Neural cell (in vitro differentiated cells): ENCODE results near the gene BPIFB4. TPM values are rescaled to one million over a fixed set of nuclear protein-coding genes. Genes with fewer than 3 reads are reported as not detected.

Source experiments
- H2AFZ ChIP-seq: fragments of 200-600, 300-800 bp; sonication (generic), shearing (Covaris generic); 2 replicates; pipeline ENCODE4 v1.6.0; 2014; ENCODE audit warnings: low read depth, mild to moderate bottlenecking, antibody characterized with exemption, low read length, moderate library complexity
- H3F3A ChIP-seq: fragments of 200-600 bp; shearing (Covaris generic); 2 replicates; pipeline ENCODE4 v1.6.1; 2016; ENCODE audit warnings: mild to moderate bottlenecking, moderate library complexity, mixed read lengths, antibody characterized with exemption, low read length; ENCODE audit not compliant: insufficient read depth, poor library complexity, severe bottlenecking
- H3K27ac ChIP-seq: fragments of 200-600, 300-800 bp; sonication (generic), shearing (Covaris generic); 2 replicates; pipeline ENCODE4 v1.5.1; 2014; ENCODE audit warnings: mild to moderate bottlenecking, low read length, moderate library complexity
- H3K27me3 ChIP-seq: fragments of 300-800, 200-600 bp; sonication (generic), shearing (Covaris generic); 2 replicates; pipeline ENCODE4 v1.6.0; 2014; ENCODE audit warnings: mild to moderate bottlenecking, low read depth, low read length, moderate library complexity; ENCODE audit not compliant: insufficient read depth
- H3K36me3 ChIP-seq: fragments of 300-800, 200-600 bp; sonication (generic), shearing (Covaris generic); 2 replicates; pipeline ENCODE4 v1.5.1; 2014; ENCODE audit warnings: mild to moderate bottlenecking, antibody characterized with exemption, low read length, moderate library complexity; ENCODE audit not compliant: insufficient read depth
- H3K4me2 ChIP-seq: fragments of 300-800, 200-600 bp; sonication (generic), shearing (Covaris generic); 2 replicates; pipeline ENCODE4 v1.6.0; 2014; ENCODE audit warnings: mild to moderate bottlenecking, low read length
- H3K4me3 ChIP-seq: fragments of 300-800, 200-600 bp; sonication (generic), shearing (Covaris generic); 2 replicates; pipeline ENCODE4 v1.5.1; 2014; ENCODE audit warnings: mild to moderate bottlenecking, low read length, moderate library complexity
- H3K79me2 ChIP-seq: fragments of 200-600 bp; shearing (Covaris generic); replicated peaks from 2 replicates; pipeline ENCODE4 v1.6.0; 2014; ENCODE audit warnings: mild to moderate bottlenecking, low read length, moderate library complexity; ENCODE audit not compliant: insufficient read depth
- H3K9ac ChIP-seq: fragments of 300-800, 200-600 bp; sonication (generic), shearing (Covaris generic); 2 replicates; pipeline ENCODE4 v1.6.1; 2016; ENCODE audit warnings: mild to moderate bottlenecking, low read length, mixed read lengths
- H3K9me2 ChIP-seq: fragments of 200-600 bp; shearing (Covaris generic); 2 replicates; pipeline ENCODE4 v1.6.1; 2016; ENCODE audit warnings: mild to moderate bottlenecking, low read length, mixed read lengths; ENCODE audit not compliant: insufficient read depth
- H3K9me3 ChIP-seq: fragments of 200-600, 300-800 bp; sonication (generic), shearing (Covaris generic); 2 replicates; pipeline ENCODE4 v1.6.1; 2016; ENCODE audit warnings: mild to moderate bottlenecking, mixed run types, low read length, moderate library complexity, mixed read lengths
- H4K20me1 ChIP-seq: fragments of 200-600 bp; shearing (Covaris generic); 2 replicates; pipeline ENCODE4 v1.6.1; 2016; ENCODE audit warnings: mild to moderate bottlenecking, mixed run types; ENCODE audit not compliant: insufficient read depth
- EP300 ChIP-seq: fragments of 450-650 bp; conservative IDR thresholded peaks from 2 replicates; pipeline ENCODE4 v1.6.1; 2014; ENCODE audit warnings: antibody characterized with exemption, mild to moderate bottlenecking, moderate library complexity; ENCODE audit not compliant: poor library complexity, severe bottlenecking
- EZH2 ChIP-seq: fragments of 200-600, 300-800 bp; shearing (Covaris generic), sonication (generic); IDR thresholded peaks from 2 replicates; pipeline ENCODE4 v1.6.1; 2014; ENCODE audit warnings: antibody characterized with exemption, low read length, borderline replicate concordance, mild to moderate bottlenecking; ENCODE audit not compliant: insufficient read depth, poor library complexity, severe bottlenecking
- MXI1 ChIP-seq: fragments of 450-650 bp; conservative IDR thresholded peaks from 2 replicates; pipeline ENCODE4 v1.6.1; 2014; ENCODE audit warnings: antibody characterized with exemption, mild to moderate bottlenecking; ENCODE audit not compliant: poor library complexity, severe bottlenecking
- POLR2AphosphoS5 ChIP-seq: IDR thresholded peaks from 2 replicates; pipeline ENCODE4 v1.6.1; 2012
- RAD21 ChIP-seq: fragments of 450-650 bp; conservative IDR thresholded peaks from 2 replicates; pipeline ENCODE4 v1.6.1; 2014; ENCODE audit warnings: antibody characterized with exemption, mild to moderate bottlenecking, moderate library complexity
- REST ChIP-seq: IDR thresholded peaks from 2 replicates; pipeline ENCODE4 v1.6.1; 2012; ENCODE audit warnings: borderline replicate concordance
- SMC3 ChIP-seq: fragments of 450-650 bp; conservative IDR thresholded peaks from 2 replicates; pipeline ENCODE4 v1.6.1; 2014; ENCODE audit warnings: antibody characterized with exemption, mild to moderate bottlenecking, moderate library complexity; ENCODE audit not compliant: poor library complexity
- TAF1 ChIP-seq: IDR thresholded peaks from 2 replicates; pipeline ENCODE4 v1.6.1; 2012; ENCODE audit warnings: low read depth
- polyA plus RNA-seq: library from polyadenylated mRNA; depleted of rRNA; stranded (reverse); fragments of >200 nt; gene quantifications from 2 replicates; pipeline ENCODE4 v1.2.3, GENCODE V29; 2014
- TF ChIP-seq, protein P1 (sequence below): fragments of 450-650 bp; IDR thresholded peaks from 2 replicates; pipeline ENCODE4 v1.5.1; 2014; ENCODE audit warnings: antibody characterized with exemption, mild to moderate bottlenecking, moderate library complexity; ENCODE audit not compliant: poor library complexity, severe bottlenecking

The BPIFB4 gene
- polyA plus RNA-seq, 1 donor from 2014 or later = not detected

- Histone ChIP-seq H3K27ac (no peak overlapping the region), H3K9me3 (no peaks in the 10 kb centered on the region), H3K27me3 (no peaks in the 10 kb centered on the region), H3K4me3 (no peak overlapping the region), H3K79me2 (no peaks in the 10 kb centered on the region), H3K36me3 (no peaks in the 10 kb centered on the region), H3K9me2 (no peaks in the 10 kb centered on the region), H4K20me1 (no peaks in the 10 kb centered on the region), H3K4me2 (no peak overlapping the region), H2AFZ (no peak overlapping the region), H3F3A (no peaks in the 10 kb centered on the region), H3K9ac (no peak overlapping the region)
- TF ChIP-seq RAD21 (no peak), SMC3 (no peak), EZH2 (no peak), MXI1 (no peak), REST (no peak), TAF1 (no peak), POLR2AphosphoS5 (no peak), EP300 (no peak)
- TF ChIP-seq, protein P1, sequence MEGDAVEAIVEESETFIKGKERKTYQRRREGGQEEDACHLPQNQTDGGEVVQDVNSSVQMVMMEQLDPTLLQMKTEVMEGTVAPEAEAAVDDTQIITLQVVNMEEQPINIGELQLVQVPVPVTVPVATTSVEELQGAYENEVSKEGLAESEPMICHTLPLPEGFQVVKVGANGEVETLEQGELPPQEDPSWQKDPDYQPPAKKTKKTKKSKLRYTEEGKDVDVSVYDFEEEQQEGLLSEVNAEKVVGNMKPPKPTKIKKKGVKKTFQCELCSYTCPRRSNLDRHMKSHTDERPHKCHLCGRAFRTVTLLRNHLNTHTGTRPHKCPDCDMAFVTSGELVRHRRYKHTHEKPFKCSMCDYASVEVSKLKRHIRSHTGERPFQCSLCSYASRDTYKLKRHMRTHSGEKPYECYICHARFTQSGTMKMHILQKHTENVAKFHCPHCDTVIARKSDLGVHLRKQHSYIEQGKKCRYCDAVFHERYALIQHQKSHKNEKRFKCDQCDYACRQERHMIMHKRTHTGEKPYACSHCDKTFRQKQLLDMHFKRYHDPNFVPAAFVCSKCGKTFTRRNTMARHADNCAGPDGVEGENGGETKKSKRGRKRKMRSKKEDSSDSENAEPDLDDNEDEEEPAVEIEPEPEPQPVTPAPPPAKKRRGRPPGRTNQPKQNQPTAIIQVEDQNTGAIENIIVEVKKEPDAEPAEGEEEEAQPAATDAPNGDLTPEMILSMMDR = no peak
Measured at GRCh38 chr20:33038243-33038642, 41.2 kb upstream of the BPIFB4 start.

DNA sequence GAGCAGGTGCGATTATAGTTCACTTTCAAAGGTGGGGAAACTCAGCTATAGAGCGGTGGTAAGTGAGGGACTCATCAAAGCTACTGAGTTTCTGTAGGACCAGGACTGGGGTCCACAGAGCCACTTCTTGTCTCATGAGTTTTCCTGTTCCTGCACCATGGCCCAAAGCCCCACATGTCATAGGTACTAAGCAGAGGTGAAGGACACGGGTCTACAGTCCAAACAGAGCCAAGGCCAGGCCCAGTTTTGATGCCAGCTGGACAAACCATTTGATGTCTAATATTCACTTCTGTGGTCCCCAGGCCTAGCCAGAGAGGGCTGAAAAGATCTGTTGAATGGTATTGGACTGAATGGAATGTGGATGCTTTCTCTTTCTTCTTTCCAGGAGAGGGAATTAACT, 37.0 kb upstream of the BPIFB4 start:
- Histone ChIP-seq H2AFZ (no peak overlapping the region), H3K27ac (no peak overlapping the region), H3K36me3 (no peaks in the 10 kb centered on the region), H3K4me3 (no peak overlapping the region), H3K4me2 (no peak overlapping the region), H3K79me2 (no peaks in the 10 kb centered on the region), H4K20me1 (no peaks in the 10 kb centered on the region), H3K9ac (no peak overlapping the region), H3K9me2 (no peaks in the 10 kb centered on the region), H3F3A (no peaks in the 10 kb centered on the region), H3K9me3 (no peaks in the 10 kb centered on the region), H3K27me3 (no peaks in the 10 kb centered on the region)
- TF ChIP-seq, protein P1 = no peak
- no peak for TF ChIP-seq MXI1
